H1 (cell line): Measurements from ENCODE around the gene SNX33. TPM values are rescaled to one million over a fixed set of nuclear protein-coding genes. Genes with fewer than 3 reads are reported as not detected.
"Not testable (repeated sequence)": the region's sequence is repeated elsewhere in the genome, so short reads cannot be mapped to it uniquely, and the experiment has no call there.

Experiments
- CTCF ChIA-PET: fragments of 300-600 bp; sonication (Branson Sonifier 250); formaldehyde crosslinking; loops from one replicate; lab custom pipeline; 2021; ENCODE audit not compliant: partially characterized antibody; lab: Charles Lee
- POLR2A ChIA-PET: fragments of 300-600 bp; sonication (Branson Sonifier 250); formaldehyde crosslinking; loops from one replicate; lab custom pipeline; 2021; ENCODE audit warnings: inconsistent platforms; ENCODE audit not compliant: partially characterized antibody; lab: Charles Lee
- DNase-seq, 2 experiments: peaks; one replicate each; pipeline versions ENCODE4 v3.0.0 to v3.0.0-alpha.2; 2010 to 2022; ENCODE audit warnings: low spot score in 2 of 2, low read depth in 1 of 2, mixed read lengths in 1 of 2
- FAIRE-seq: peaks from 2 replicates; lab custom pipeline; 2011; peaks lifted over from hg19 to GRCh38; lab: Jason Lieb, UNC
- H2AFZ ChIP-seq: 2 replicates; pipeline ENCODE4 v1.8.1; 2012; ENCODE audit warnings: low read length, inconsistent platforms
- H2AK5ac ChIP-seq: 2 replicates; pipeline ENCODE4 v1.6.1; 2013; ENCODE audit warnings: low read depth, low read length
- H2BK120ac ChIP-seq: replicated peaks from 2 replicates; pipeline ENCODE3; 2013; ENCODE audit warnings: low read depth, low read length, inconsistent platforms
- H2BK12ac ChIP-seq: 2 replicates; pipeline ENCODE4 v1.6.1; 2013; ENCODE audit warnings: low read depth, low read length
- H2BK15ac ChIP-seq: 2 replicates; pipeline ENCODE4 v1.6.1; 2013; ENCODE audit warnings: low read length
- H2BK20ac ChIP-seq: 2 replicates; pipeline ENCODE4 v1.6.1; 2013; ENCODE audit warnings: low read length
- H2BK5ac ChIP-seq: 2 replicates; pipeline ENCODE4 v1.6.1; 2013; ENCODE audit warnings: low read depth, low read length
- H3K14ac ChIP-seq: 2 replicates; pipeline ENCODE4 v1.6.1; 2013; ENCODE audit warnings: inconsistent platforms; ENCODE audit not compliant: insufficient read length
- H3K18ac ChIP-seq: 2 replicates; pipeline ENCODE4 v1.6.1; 2013; ENCODE audit warnings: low read length; ENCODE audit errors: extremely low read depth
- H3K23ac ChIP-seq: 2 replicates; pipeline ENCODE4 v1.6.1; 2013; ENCODE audit warnings: inconsistent platforms; ENCODE audit not compliant: insufficient read length
- H3K23me2 ChIP-seq: 2 replicates; pipeline ENCODE4 v1.6.1; 2013; ENCODE audit warnings: low read depth, low read length
- H3K27ac ChIP-seq: 2 replicates; pipeline ENCODE4 v1.6.1; 2011; ENCODE audit warnings: low read depth, low read length, inconsistent platforms
- H3K27me3 ChIP-seq, 4 experiments: replicated peaks in 1 of 4; 1 replicate in 1 of 4; 2 replicates in 3 of 4; pipeline versions ENCODE4 v1.6.1 to v1.8.1; 2011 to 2013; ENCODE audit warnings: low read length in 3 of 4, mild to moderate bottlenecking in 3 of 4, inconsistent platforms in 2 of 4, mixed read lengths in 2 of 4, moderate library complexity in 1 of 4; ENCODE audit not compliant: control insufficient read depth in 3 of 4, insufficient read depth in 3 of 4; ENCODE audit errors: extremely low read depth in 1 of 4
- H3K36me3 ChIP-seq, 4 experiments: 2 replicates each; pipeline versions ENCODE4 v1.6.1 to v1.8.1; 2011 to 2013; ENCODE audit warnings: mild to moderate bottlenecking in 4 of 4, low read length in 3 of 4, moderate library complexity in 2 of 4, control low read depth in 1 of 4, inconsistent platforms in 1 of 4; ENCODE audit not compliant: insufficient read depth in 4 of 4, control insufficient read depth in 2 of 4
- H3K4ac ChIP-seq: replicated peaks from 2 replicates; pipeline ENCODE3; 2013; ENCODE audit warnings: low read length, low read depth, mixed read lengths, inconsistent platforms; ENCODE audit not compliant: insufficient read length
- H3K4me1 ChIP-seq, 4 experiments: replicated peaks in 1 of 4; 1 replicate in 1 of 4; 2 replicates in 3 of 4; pipeline versions ENCODE4 v1.6.1 to v1.8.1; 2011 to 2013; ENCODE audit warnings: low read length in 3 of 4, inconsistent platforms in 2 of 4, mixed read lengths in 1 of 4; ENCODE audit not compliant: insufficient read depth in 4 of 4, control insufficient read depth in 3 of 4
- H3K4me2 ChIP-seq, 2 experiments: 2 replicates each; pipeline versions ENCODE4 v1.6.1 to v1.8.1; 2011 to 2013; ENCODE audit warnings: low read depth in 2 of 2, low read length in 2 of 2, control low read depth in 1 of 2, inconsistent platforms in 1 of 2, mild to moderate bottlenecking in 1 of 2; ENCODE audit not compliant: insufficient read depth in 1 of 2
- H3K4me3 ChIP-seq, 4 experiments: fragments of 200-600, 300-600 bp in 1 of 4; sonication (generic), shearing (Covaris generic), sonication (Bioruptor Twin) in 1 of 4; 2 replicates each; pipeline versions ENCODE4 v1.5.1 to v1.8.1; 2011 to 2016; ENCODE audit warnings: low read length in 4 of 4, low read depth in 3 of 4, control low read depth in 2 of 4, inconsistent platforms in 2 of 4, mild to moderate bottlenecking in 2 of 4, mixed read lengths in 1 of 4, moderate library complexity in 1 of 4; ENCODE audit not compliant: insufficient read depth in 2 of 4; ENCODE audit errors: extremely low read depth in 1 of 4
- H3K56ac ChIP-seq: replicated peaks from 2 replicates; pipeline ENCODE3; 2013; ENCODE audit warnings: low read depth, mild to moderate bottlenecking, mixed read lengths, low read length, inconsistent platforms; ENCODE audit not compliant: insufficient read length
- H3K79me1 ChIP-seq: 2 replicates; pipeline ENCODE4 v1.6.1; 2013; ENCODE audit warnings: low read depth, low read length, control low read depth
- H3K79me2 ChIP-seq, 2 experiments: 2 replicates each; pipeline versions ENCODE4 v1.6.1 to v1.8.1; 2012 to 2013; ENCODE audit warnings: low read length in 2 of 2, mild to moderate bottlenecking in 2 of 2, inconsistent platforms in 1 of 2; ENCODE audit not compliant: insufficient read depth in 2 of 2, control insufficient read depth in 1 of 2
- H3K9ac ChIP-seq, 4 experiments: replicated peaks in 1 of 4; 1 replicate in 1 of 4; 2 replicates in 3 of 4; pipeline versions ENCODE4 v1.6.1 to v1.8.1; 2011 to 2013; ENCODE audit warnings: low read depth in 3 of 4, low read length in 3 of 4, control low read depth in 2 of 4, mild to moderate bottlenecking in 2 of 4, moderate library complexity in 2 of 4, inconsistent platforms in 1 of 4; ENCODE audit errors: extremely low read depth in 1 of 4
- H3K9me3 ChIP-seq, 2 experiments: 2 replicates each; pipeline versions ENCODE4 v1.6.1 to v1.8.1; 2012 to 2013; ENCODE audit warnings: mild to moderate bottlenecking in 2 of 2, moderate library complexity in 2 of 2, control low read depth in 1 of 2, inconsistent platforms in 1 of 2, low read depth in 1 of 2, low read length in 1 of 2, mixed read lengths in 1 of 2; ENCODE audit not compliant: insufficient read depth in 2 of 2
- H4K20me1 ChIP-seq, 2 experiments: replicated peaks in 1 of 2; 2 replicates each; pipeline versions ENCODE3 to v1.8.1; 2011 to 2013; ENCODE audit warnings: inconsistent platforms in 2 of 2, low read length in 2 of 2, mild to moderate bottlenecking in 1 of 2; ENCODE audit not compliant: insufficient read depth in 2 of 2, control insufficient read depth in 1 of 2
- H4K5ac ChIP-seq: 2 replicates; pipeline ENCODE4 v1.6.1; 2013; ENCODE audit warnings: low read length, low read depth, mixed read lengths, inconsistent platforms; ENCODE audit not compliant: insufficient read length
- H4K8ac ChIP-seq: 2 replicates; pipeline ENCODE4 v1.8.0; 2013; ENCODE audit warnings: mild to moderate bottlenecking, moderate library complexity, low read length, inconsistent platforms; ENCODE audit not compliant: insufficient read depth; ENCODE audit errors: extremely low read depth
- H4K91ac ChIP-seq: replicated peaks from 2 replicates; pipeline ENCODE3; 2013; ENCODE audit warnings: low read length, mixed read lengths, inconsistent platforms; ENCODE audit not compliant: insufficient read length
- WGBS, 2 experiments: shearing (Covaris generic) in 1 of 2; methylation state at CpG; one replicate each; pipeline versions ENCODE4 v1.1.6 to v1.1.7; 2013 to 2015; ENCODE audit warnings: low lambda C conversion rate in 2 of 2, mixed read lengths in 2 of 2, inconsistent platforms in 1 of 2, low coverage in 1 of 2, missing lambda C conversion rate in 1 of 2; ENCODE audit not compliant: insufficient replicate concordance in 2 of 2, insufficient coverage in 1 of 2, insufficient read length in 1 of 2; ENCODE audit errors: extremely low coverage in 1 of 2, missing lambda C conversion rate in 1 of 2; 5-methylcytosine and 5-hydroxymethylcytosine counted together
- polyA plus RNA-seq, 7 experiments: library from polyadenylated mRNA; depleted of rRNA in 3 of 7; stranded (reverse) in 5 of 7; unstranded in 2 of 7; fragments of >200 nt in 5 of 7; fragments of 200-250 nt in 2 of 7; gene quantifications; 1 replicate in 5 of 7; 2 replicates in 1 of 7; 4 replicates in 1 of 7; pipeline versions ENCODE4 v1.2.1 to v1.2.3, GENCODE V29; 2011 to 2013; ENCODE audit warnings: missing spikeins in 2 of 7, mixed read lengths in 2 of 7
- total RNA-seq: library from RNA; stranded (reverse); fragmentation: NEBNext Ultra II Directional; extraction: Animal tissue kit (Norgen Biotek cat#: 25700); gene quantifications from 2 replicates; pipeline ENCODE4 v1.2.1, GENCODE V29; 2021

Gene SNX33
- total and polyA plus RNA-seq, 2 of the 8 experiments (the other 6 are each of a cell fraction or from before 2014, with no cell fraction given) = 14.3 to 22.9 TPM

GRCh38 chr15:75699961-75700874 lies 52.5 kb downstream of the SNX33 start:
- H3K79me2 ChIP-seq, H3K27me3 ChIP-seq, H2BK15ac ChIP-seq, H2BK20ac ChIP-seq, H3K18ac ChIP-seq, H3K9me3 ChIP-seq, POLR2A ChIA-PET, DNase-seq, H2BK5ac ChIP-seq, H2AFZ ChIP-seq, FAIRE-seq, H3K4me1 ChIP-seq, H2BK12ac ChIP-seq, H3K79me1 ChIP-seq, H2AK5ac ChIP-seq, H4K8ac ChIP-seq, H3K4me2 ChIP-seq, H3K4me3 ChIP-seq, H4K5ac ChIP-seq, H4K20me1 ChIP-seq, H3K4ac ChIP-seq, H3K23me2 ChIP-seq, H3K14ac ChIP-seq, H3K56ac ChIP-seq, H2BK120ac ChIP-seq, H3K9ac ChIP-seq, H3K23ac ChIP-seq, H4K91ac ChIP-seq, H3K27ac ChIP-seq, H3K36me3 ChIP-seq: not testable (repeated sequence)
- WGBS, 2 experiments = 83% methylated on average over 5 of the region's 17 CpGs; no CpG with 5 or more reads in 1 of the 2 experiments
- CTCF ChIA-PET = interaction anchor here (0.6 kb wide), 1 partner anchor 779 kb away, joined by 3 read pairs; no protein-coding TSS in a partner anchor
